ENCODE data around the gene FBXO4.

The FBXO4 gene

GRCh38 chr5:41924872-41925554 lies at the start of gene FBXO4:
Gene FBXO4, plus strand, starts transcription at chr5:41925281. Its CDS starts 29 bp downstream, at chr5:41925310.
- no peaks in the 10 kb centered on the region for H3K27me3 Mint-ChIP-seq (ENCODE audit: low read depth)
- H3K36me3 Mint-ChIP-seq (ENCODE audit: low read depth): peaks cover 24% of the 10 kb centered on the region
- no peaks in the 10 kb centered on the region for H3K9me3 Mint-ChIP-seq
- peak; percentile 22 to 40 (median 23) for TF ChIP-seq CTCF (IDR thresholded peaks at IDR 0.05; ENCODE audit: unreplicated experiment in 3 of 3)
- peak within 1 kb of the TSS; percentile 76 to 86 (median 84) for H3K4me3 Mint-ChIP-seq
- H3K27ac Mint-ChIP-seq: peak within 1 kb of the TSS; percentile 60 to 87 (median 70)
- peaks cover 5% of the 10 kb centered on the region for H3K4me1 Mint-ChIP-seq

- Mint-ChIP-seq H3K9me3 (no peaks in the 10 kb centered on the region), H3K27me3 (ENCODE audit: low read depth) (no peaks in the 10 kb centered on the region), H3K4me3 (no peak overlapping the region), H3K36me3 (ENCODE audit: low read depth) (no peaks in the 10 kb centered on the region), H3K27ac (no peak overlapping the region), H3K4me1 (peaks cover 4% of the 10 kb centered on the region)
- no peak for TF ChIP-seq CTCF (IDR thresholded peaks at IDR 0.05; ENCODE audit: unreplicated experiment in 3 of 3)
Measured at GRCh38 chr5:41876678-41877077, 48.4 kb upstream of the FBXO4 start.

- TF ChIP-seq CTCF (IDR thresholded peaks at IDR 0.05; ENCODE audit: unreplicated experiment in 3 of 3): no peak
- H3K36me3 Mint-ChIP-seq (ENCODE audit: low read depth): no peaks in the 10 kb centered on the region
- H3K4me3 Mint-ChIP-seq: no peak overlapping the region
- H3K9me3 Mint-ChIP-seq: no peaks in the 10 kb centered on the region
- H3K27ac Mint-ChIP-seq: no peak overlapping the region
- no peaks in the 10 kb centered on the region for H3K27me3 Mint-ChIP-seq (ENCODE audit: low read depth)
- peaks cover 4% of the 10 kb centered on the region for H3K4me1 Mint-ChIP-seq
Measured at GRCh38 chr5:41877408-41877807, 47.7 kb upstream of the FBXO4 start.

GRCh38 chr5:41878173-41878572 lies 46.9 kb upstream of the FBXO4 start:
- no peak for TF ChIP-seq CTCF (IDR thresholded peaks at IDR 0.05; ENCODE audit: unreplicated experiment in 3 of 3)
- Mint-ChIP-seq H3K27ac (peak overlapping the region; percentile 52 to 86 (median 78)), H3K4me1 (peaks cover 4% of the 10 kb centered on the region), H3K27me3 (ENCODE audit: low read depth) (no peaks in the 10 kb centered on the region), H3K4me3 (no peak overlapping the region), H3K36me3 (ENCODE audit: low read depth) (no peaks in the 10 kb centered on the region), H3K9me3 (no peaks in the 10 kb centered on the region)

- no peak overlapping the region for H3K4me3 Mint-ChIP-seq
- H3K4me1 Mint-ChIP-seq: peaks cover 4% of the 10 kb centered on the region
- TF ChIP-seq CTCF (IDR thresholded peaks at IDR 0.05; ENCODE audit: unreplicated experiment in 3 of 3): no peak
- H3K36me3 Mint-ChIP-seq (ENCODE audit: low read depth): no peaks in the 10 kb centered on the region
- peak overlapping the region; percentile 52 to 86 (median 78) for H3K27ac Mint-ChIP-seq
- H3K9me3 Mint-ChIP-seq: no peaks in the 10 kb centered on the region
- no peaks in the 10 kb centered on the region for H3K27me3 Mint-ChIP-seq (ENCODE audit: low read depth)
Measured at GRCh38 chr5:41878643-41879478, 46.2 kb upstream of the FBXO4 start.
